Esophagus muscularis mucosa (tissue), 4 donors: ENCODE data around the gene NSRP1.

Experiments
- CTCF ChIP-seq, 3 experiments: fragments of 200-600 bp in 2 of 3; fragments of 450-650 bp in 1 of 3; sonication (generic) in 2 of 3; IDR thresholded peaks; one replicate each; pipeline ENCODE4 v1.5.1; 2017 to 2019; ENCODE audit warnings: antibody characterized with exemption in 3 of 3, mild to moderate bottlenecking in 2 of 3, moderate library complexity in 1 of 3
- EP300 ChIP-seq: sonication (generic); formaldehyde crosslinking; IDR thresholded peaks from one replicate; pipeline ENCODE4 v1.6.1; 2017; ENCODE audit warnings: antibody characterized with exemption
- POLR2AphosphoS5 ChIP-seq, 2 donors: sonication (generic); formaldehyde crosslinking; IDR thresholded peaks; one replicate each; pipeline ENCODE4 v1.6.1; 2017; ENCODE audit warnings: antibody characterized with exemption in 2 of 2

- no peak for TF ChIP-seq CTCF (IDR thresholded peaks at IDR 0.05)
- no peak for TF ChIP-seq POLR2AphosphoS5 (IDR thresholded peaks at IDR 0.05)
- TF ChIP-seq EP300 = no peak
These were observed 93.8 kb downstream of the NSRP1 start for GRCh38 chr17:30210366-30210765.
